ENCODE results near the gene ISG20.

ISG20 gene

DNA sequence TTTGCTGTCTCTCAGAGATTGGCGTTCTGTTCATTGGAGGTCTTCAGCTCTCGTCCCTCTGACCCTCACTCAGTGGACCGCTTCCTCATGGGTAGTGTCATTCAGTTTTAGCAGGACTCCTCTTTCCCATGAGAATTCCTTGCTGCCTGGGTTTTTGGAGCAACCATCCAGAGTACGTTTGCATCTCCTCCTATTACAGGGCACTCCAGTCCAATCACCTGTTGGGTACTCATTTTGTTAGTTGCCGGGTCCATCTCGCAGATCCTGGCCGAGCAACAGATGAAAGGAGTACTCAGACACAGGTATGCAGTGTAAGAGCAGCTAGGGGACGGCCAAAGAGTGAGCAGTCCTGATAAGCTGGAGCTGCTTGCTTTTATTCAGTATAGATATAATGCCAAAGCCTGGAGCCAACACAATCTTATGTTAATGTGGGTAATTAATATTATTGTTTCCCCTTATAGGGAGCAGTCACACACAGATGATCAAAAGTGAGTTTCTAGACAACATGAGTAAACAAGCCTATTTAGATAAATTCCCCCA lies 49.6 kb downstream of the ISG20 start:
- DNase-seq (ENCODE audit: low read depth in 3 of 3): no peak

DNA sequence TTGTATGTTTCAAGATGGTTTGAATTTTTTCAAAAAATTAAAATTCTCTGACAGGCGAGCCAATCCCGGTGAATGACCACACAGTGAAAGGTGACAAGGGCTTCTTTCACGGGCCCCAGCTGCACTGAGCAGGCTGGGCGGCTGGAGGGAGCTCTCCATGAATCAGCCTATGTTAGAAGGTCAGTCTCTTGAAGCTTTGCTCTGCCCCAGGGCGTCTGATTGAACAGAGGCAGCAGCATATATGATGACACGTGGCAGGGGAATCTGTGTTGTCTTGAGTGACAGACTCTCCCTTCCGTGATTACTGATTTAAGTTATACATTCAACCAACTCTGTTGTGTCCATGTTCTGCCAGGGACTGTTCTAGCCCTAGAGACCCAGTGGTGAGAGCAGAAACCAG lies 51.5 kb downstream of the ISG20 start:
- no peak for DNase-seq (ENCODE audit: low read depth in 3 of 3)

DNA sequence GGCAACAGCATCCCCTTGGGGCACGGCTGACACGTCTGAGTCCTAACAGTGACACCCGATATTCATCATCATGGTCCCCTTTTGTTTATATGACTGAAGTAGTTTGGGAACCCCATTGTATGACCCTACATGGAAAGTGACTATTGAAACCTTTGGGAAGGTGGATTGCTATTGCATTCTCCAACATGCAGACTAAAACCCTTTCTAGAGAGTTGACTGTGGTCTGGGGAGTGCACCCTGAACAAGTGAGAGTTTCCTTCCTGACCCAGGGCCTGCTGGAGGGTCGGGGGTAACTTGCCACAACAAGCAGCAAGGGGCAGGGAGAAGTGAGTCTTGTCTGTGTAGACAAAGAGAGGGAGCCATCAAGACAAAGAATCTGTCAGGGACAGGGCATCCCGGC lies 54.4 kb downstream of the ISG20 start:
- no peak for DNase-seq (ENCODE audit: low read depth in 3 of 3)

DNA sequence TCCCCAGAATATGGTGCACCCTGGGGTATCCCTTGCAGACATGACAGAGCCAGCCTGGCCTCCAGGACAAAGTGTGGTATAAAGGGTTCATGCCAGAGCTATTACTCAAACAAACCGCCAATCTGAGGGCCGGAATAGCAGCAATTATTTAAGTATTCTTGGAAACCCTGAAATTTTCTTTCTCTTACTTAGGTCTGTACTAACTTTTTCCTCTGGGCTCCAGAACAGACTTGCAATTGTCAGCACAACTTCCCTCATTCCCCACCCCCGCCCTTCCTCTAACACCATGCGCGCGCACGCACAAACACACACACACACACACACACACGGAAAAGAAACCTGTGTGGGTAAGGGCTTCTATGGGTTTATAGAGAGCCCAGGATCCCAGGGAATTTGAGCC lies 56.3 kb downstream of the ISG20 start:
- DNase-seq (ENCODE audit: low read depth in 3 of 3): no peak

DNA sequence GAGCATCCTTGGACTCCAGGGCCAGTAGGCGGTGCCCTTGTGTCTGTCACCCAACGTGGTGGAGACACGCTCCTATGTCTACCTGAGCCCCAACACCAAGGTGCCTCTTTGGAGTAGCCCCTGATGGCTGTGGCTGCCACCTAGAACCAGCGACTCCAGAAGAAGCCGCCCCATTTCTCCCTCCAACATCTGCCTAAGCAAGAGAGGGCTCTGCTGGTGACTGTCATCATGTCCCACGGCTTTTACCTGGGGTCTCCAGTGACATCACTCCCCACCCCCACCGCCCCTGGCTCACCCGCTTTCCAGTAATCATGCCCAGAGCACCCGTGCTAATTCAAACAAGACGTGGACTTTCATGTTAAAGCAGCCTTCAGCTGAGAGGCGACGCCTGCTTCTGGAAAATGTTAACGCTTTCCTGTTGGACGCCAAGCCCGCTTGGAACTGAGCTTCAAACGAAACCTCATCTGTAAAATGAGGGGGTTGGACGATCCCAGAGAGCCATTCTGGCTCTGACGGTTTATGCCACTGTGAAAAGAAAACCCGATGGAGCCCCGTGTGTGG lies 57.0 kb downstream of the ISG20 start:
- DNase-seq (ENCODE audit: low read depth in 3 of 3): no peak

DNA sequence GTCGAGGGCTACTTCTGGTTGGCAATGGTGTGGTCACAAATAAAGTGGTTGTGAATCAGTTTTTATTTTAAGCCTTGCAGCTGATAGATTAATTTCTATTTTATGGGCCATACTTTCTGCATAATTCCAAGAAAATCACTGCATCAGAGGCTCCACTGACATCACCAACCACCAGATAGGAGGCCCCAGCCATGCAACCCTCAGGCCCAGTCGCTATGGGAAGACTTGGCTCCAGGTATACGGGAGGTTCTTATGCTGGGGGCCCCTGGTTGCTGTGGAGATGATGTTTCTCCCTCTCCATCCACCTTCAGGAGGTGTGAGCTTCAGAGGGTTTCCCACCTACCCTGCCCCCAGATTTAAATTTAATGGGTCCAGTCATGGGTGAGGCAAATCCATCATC lies 57.4 kb downstream of the ISG20 start:
- DNase-seq (ENCODE audit: low read depth in 3 of 3): no peak

DNA sequence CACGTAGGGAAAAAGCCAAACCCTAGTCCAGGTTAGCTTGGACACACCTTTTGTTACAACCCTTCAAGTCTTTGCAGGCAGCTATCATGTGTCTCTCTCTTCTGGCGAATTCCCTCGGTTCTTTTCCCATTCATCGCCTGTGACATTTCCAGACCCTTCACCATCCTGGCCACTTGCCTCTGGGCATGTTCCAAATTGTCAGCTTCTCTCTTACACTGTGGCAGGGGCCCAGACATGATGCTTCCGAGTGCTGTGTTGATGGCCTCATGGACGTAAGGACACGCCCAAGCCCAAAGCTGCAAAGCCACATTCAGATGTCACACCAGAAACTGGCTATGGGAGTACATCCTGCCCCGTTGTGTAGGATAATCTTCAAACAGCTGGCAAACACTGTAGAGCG lies 58.5 kb downstream of the ISG20 start:
- no peak for DNase-seq (ENCODE audit: low read depth in 3 of 3)

DNA sequence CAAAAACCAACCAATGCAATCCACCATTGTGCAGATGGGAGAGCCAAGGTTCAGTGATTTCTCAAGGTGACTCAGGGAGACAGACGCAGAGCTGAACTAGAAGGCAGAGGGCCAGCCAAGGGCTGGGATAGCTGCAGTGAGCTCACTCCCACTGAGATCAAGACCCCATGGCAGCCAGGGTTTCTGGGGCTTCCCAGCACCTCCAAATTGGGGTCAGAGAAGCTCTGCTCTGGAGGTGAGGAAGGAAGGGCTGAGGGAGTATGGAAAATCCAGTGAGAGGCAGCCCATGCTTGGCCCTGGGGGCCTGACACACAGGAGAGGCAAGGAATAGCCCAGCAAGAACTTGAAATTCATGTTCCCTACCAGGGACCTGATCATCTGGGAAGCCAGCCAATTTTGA lies 61.0 kb downstream of the ISG20 start:
- DNase-seq (ENCODE audit: low read depth in 3 of 3): no peak

DNA sequence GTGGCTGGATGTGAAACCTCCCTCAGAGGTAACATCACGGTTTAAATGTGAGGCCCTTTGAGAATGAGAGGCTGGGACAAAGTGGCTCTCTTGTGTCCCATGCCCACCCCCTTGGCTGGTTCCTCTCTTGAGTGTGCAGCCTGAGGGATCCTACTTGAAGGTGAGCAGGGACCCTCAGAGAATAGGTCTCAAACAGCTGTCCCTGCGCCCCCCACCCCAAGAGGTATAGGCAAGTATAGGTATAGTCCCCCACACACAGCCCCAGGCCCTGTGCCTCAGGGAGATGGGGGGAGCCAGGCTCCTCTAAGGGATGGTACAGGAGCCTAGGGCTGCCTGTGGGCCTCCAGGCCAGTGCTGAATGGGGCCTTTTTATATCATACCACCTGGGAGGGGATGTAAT lies 61.9 kb downstream of the ISG20 start:
- no peak for DNase-seq (ENCODE audit: low read depth in 3 of 3)

DNA sequence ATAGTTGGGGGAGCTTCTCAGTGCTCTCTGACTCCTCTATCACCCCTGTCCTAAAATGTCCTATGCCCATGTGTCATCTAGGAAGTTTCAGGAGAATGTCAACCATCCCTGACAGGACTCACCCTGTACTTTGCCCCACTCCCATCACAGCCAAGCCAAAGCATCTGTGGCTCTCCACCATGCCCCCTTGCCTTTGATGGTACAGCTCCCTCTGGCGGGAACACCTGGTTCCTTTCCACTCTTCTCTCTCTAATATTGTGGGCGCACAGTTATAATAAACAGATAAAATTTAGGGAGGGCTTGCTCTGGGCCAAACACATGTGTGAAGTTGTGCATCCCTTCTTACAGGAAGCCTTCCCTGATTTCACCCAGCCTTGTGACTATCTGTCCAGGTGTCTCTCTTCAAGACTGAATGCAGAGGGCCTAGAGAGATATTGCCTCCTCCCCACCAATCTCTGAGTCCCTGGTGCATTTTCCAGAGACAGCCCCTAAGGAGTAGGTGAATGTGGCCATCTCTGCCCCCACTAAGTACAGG lies 62.8 kb downstream of the ISG20 start:
- DNase-seq (ENCODE audit: low read depth in 3 of 3): no peak

DNA sequence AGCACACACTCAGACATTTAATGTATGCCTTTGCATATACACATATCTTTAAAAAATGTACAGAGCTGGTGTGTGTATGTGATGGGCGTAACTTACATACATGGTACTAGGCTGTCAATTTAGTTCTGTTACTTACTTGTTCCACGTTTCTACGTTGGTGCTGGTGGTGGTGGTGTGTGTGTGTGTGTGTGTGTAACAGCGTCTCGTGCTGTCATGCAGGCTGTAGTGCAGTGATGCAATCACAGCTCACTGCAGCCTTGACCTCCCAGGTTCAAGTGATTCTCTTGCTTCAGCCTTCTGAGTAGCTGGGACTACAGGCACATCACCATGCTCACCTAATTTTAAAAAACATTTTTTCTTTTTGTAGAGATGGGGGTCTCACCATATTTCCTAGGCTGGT lies 64.2 kb downstream of the ISG20 start:
- DNase-seq (ENCODE audit: low read depth in 3 of 3): no peak

DNA sequence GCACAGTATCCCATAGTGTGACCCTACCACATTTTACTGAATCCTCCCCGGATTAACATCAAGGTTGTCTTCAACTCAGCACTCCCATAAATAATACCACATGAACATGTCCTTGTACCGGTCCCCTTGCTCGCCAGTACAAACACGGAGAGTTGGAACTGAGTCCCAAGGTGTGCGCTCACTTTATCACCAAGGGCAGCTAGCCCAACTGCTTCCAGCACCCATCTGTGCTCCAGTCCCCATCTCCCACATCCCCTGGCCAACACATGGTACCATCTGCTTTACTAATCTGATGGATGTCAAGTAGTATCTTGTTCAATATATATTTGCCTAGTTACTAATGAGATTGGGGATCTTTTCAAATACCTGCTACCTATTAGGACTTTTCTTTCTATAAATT lies 64.7 kb downstream of the ISG20 start:
- DNase-seq (ENCODE audit: low read depth in 3 of 3): no peak

DNA sequence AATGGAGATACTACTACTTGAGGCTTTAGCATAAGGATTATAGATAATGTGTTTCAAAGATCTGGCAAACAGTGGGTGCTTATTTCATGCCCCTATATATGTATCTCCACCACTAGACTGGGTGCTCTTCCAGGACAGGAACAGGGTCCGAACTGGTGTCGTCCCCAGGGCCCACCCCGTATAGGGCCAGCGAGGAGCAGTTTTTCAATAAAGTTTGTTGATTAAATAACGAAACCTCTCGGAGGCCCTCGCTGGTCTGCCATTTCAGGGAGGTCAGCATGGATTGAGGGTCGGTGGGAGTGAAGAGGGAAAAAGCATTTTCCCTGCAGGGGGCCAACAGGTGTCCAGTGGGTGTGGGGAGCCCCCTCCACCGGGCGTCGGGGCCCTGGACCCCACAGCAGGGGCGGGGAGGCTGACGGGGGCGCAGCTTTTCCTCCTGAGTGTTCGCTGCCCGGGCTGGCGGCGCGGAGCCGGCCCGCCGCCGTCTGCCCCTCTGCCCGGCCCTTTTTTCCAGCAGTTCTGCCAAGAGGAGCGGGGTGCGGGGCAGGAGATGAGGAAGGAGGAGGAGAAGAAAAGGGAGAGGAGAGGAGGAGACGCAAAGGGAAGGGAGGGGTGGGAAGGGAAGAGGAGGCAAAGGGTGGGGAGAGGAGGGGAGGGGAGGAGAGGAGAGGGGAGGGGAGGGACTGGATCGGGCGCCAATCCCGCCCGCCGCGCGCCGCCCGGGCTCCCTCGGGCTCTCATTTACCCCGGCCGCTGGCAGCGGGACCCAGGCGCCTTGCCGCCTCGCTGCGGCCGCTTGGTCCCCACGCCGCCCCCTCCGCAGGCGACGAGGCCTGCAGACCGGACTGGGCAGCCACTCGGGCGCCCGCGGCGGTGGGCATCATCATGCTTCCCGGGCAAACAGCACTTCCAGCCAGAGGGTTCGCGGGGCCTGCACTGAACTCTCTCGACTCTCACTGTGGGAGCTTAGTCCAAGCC lies 66.3 kb downstream of the ISG20 start:
- no peak for DNase-seq (ENCODE audit: low read depth in 3 of 3)

DNA sequence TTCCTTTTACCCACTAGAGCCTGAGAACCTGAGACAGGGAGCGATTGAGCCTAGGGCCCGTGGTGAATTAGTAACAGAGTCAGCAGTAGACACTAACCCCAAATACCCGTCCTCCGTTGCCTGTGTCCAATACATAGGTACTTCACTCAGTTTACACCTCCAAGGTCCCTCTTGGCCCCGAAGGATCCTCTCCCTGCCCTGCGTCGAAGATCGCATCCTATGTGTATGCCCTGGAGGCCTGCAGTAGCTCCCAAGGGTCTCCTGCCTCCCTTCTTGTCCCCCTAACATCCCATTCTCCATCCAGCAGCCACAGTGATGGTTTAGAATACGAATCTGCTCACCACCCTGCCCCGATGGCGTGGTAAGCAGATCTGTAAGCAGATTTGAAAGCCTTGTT lies 67.0 kb downstream of the ISG20 start:
- no peak for DNase-seq (ENCODE audit: low read depth in 3 of 3)
